GM18507 (cell line): ENCODE data around the gene SCAMP1.

Source experiments
- DNase-seq: peaks from one replicate; pipeline ENCODE4 v3.0.0; 2011; ENCODE audit warnings: low read depth; ENCODE audit not compliant: insufficient read length; ENCODE audit errors: extremely low spot score
- FAIRE-seq: peaks from 2 replicates; lab custom pipeline; 2011; peaks lifted over from hg19 to GRCh38; lab: Jason Lieb, UNC

Gene SCAMP1

GRCh38 chr5:78507531-78507930 is 147.1 kb downstream of the SCAMP1 start:
- no peak for DNase-seq
- no peak for FAIRE-seq

- DNase-seq (no peak), FAIRE-seq (no peak)
These were observed 147.9 kb downstream of the SCAMP1 start for GRCh38 chr5:78508186-78508765.

GRCh38 chr5:78509145-78509865 is 148.9 kb downstream of the SCAMP1 start:
- FAIRE-seq: no peak
- no peak for DNase-seq

GRCh38 chr5:78509884-78510769 is 149.7 kb downstream of the SCAMP1 start:
- FAIRE-seq (peak; percentile 38), DNase-seq (peak; percentile 32)

- FAIRE-seq (no peak), DNase-seq (no peak)
These were observed 150.9 kb downstream of the SCAMP1 start for GRCh38 chr5:78511121-78511906.

- DNase-seq (no peak), FAIRE-seq (no peak)
These were observed 152.0 kb downstream of the SCAMP1 start for GRCh38 chr5:78512435-78512834.

- DNase-seq (no peak), FAIRE-seq (no peak)
These were observed 153.0 kb downstream of the SCAMP1 start for GRCh38 chr5:78513441-78513840.

GRCh38 chr5:78514427-78515330 is 154.3 kb downstream of the SCAMP1 start:
- DNase-seq: no peak
- no peak for FAIRE-seq

- DNase-seq (no peak), FAIRE-seq (no peak)
These were observed 155.3 kb downstream of the SCAMP1 start for GRCh38 chr5:78515670-78516069.

GRCh38 chr5:78518365-78519197 is 158.2 kb downstream of the SCAMP1 start:
- FAIRE-seq: no peak

GRCh38 chr5:78519198-78519941 is 159.0 kb downstream of the SCAMP1 start:
- DNase-seq (no peak), FAIRE-seq (no peak)

More at GRCh38 chr5:78518365-78519197, 158.2 kb downstream of the SCAMP1 start:
- DNase-seq: no peak

GRCh38 chr5:78521455-78521854 is 161.0 kb downstream of the SCAMP1 start:
- FAIRE-seq: no peak
- no peak for DNase-seq

GRCh38 chr5:78522476-78523260 is 162.3 kb downstream of the SCAMP1 start:
- FAIRE-seq: no peak
- no peak for DNase-seq

GRCh38 chr5:78523314-78524193 is 163.1 kb downstream of the SCAMP1 start:
- DNase-seq: no peak
- no peak for FAIRE-seq

GRCh38 chr5:78526049-78526525 is 165.7 kb downstream of the SCAMP1 start:
- FAIRE-seq: no peak
- DNase-seq: no peak
